Measurements from ENCODE around the gene ESRRG.

- no peak for TF ChIP-seq EZH2 (optimal IDR thresholded peaks at IDR 0.05; ENCODE audit: low read depth, low read length)
- no peak for TF ChIP-seq CTCF (IDR thresholded peaks at IDR 0.05; ENCODE audit: low read length)
- TF ChIP-seq EZH2phosphoT487 (IDR thresholded peaks at IDR 0.05; ENCODE audit: low read length), result no peak
Measured at GRCh38 chr1:216749232-216749631, 26.0 kb upstream of the ESRRG start.

Data from MM.1S (cell line).